ENCODE data around the gene CDK15. TPM values are rescaled to one million over a fixed set of nuclear protein-coding genes. Genes with fewer than 3 reads are reported as not detected.

Gene CDK15
- total RNA-seq, 4 donors from 2014 or later: 0.11 to 0.29 TPM; not detected in 2

GRCh38 chr2:201862843-201863242 is 56.5 kb downstream of the CDK15 start:
- no peaks in the 10 kb centered on the region for H3K27me3 ChIP-seq

DNA sequence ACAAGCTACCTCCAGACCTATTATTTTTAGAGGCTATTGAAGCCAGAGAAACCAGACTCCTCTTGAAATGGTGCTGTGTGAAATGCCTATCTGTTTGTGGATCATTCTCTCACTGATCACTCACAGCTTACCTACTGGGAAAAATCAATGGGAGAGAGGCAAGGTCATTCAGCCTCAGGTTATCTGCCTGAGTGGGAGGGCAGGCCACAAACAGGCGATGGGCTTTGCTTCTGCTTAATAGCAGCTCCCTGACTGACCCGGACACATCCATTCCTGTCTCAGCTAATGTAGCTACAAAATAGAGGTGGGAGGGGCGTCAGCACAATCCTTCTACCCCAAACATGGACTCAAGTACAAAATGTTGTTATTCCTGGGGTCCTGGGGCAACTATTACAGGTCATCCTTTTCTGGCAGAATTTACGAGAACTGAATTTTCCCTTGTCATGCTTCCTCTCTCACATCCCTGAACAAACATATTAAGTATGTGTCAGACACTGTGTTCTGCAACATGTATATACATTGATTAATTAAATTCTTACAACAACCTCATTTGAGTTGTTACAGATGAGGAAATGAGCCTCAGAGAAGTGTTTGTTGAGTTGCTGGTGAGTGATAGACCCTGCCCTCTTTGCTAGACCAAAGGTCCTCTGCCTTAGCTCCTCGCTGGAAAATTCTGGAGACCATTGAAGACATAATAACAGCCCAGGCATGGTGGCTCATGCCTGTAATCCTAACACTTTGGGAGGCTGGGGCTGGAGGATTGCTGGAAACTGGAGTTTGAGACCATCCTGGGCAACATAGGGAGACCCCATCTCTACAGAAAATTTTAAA is 60.5 kb downstream of the CDK15 start:
- H3K4me3 ChIP-seq: no peak overlapping the region
- intact Hi-C loops (cut with DNase I; ENCODE audit: low total_unique reads) (no loop called here), in situ Hi-C loops (cut with MboI; ENCODE audit: low sequenced_read_pairs in 4 of 4) (no loop called here)
- peaks cover 8 to 10% of the 10 kb centered on the region in 2 donors for H3K4me1 ChIP-seq
- no peaks in the 10 kb centered on the region for H3K27me3 ChIP-seq
- ATAC-seq (peak in 1 of 2 donors; percentile 24), DNase-seq (no peak)
- TF ChIP-seq POLR2A (IDR thresholded peaks at IDR 0.05): no peak
- TF ChIP-seq, protein P1, sequence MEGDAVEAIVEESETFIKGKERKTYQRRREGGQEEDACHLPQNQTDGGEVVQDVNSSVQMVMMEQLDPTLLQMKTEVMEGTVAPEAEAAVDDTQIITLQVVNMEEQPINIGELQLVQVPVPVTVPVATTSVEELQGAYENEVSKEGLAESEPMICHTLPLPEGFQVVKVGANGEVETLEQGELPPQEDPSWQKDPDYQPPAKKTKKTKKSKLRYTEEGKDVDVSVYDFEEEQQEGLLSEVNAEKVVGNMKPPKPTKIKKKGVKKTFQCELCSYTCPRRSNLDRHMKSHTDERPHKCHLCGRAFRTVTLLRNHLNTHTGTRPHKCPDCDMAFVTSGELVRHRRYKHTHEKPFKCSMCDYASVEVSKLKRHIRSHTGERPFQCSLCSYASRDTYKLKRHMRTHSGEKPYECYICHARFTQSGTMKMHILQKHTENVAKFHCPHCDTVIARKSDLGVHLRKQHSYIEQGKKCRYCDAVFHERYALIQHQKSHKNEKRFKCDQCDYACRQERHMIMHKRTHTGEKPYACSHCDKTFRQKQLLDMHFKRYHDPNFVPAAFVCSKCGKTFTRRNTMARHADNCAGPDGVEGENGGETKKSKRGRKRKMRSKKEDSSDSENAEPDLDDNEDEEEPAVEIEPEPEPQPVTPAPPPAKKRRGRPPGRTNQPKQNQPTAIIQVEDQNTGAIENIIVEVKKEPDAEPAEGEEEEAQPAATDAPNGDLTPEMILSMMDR (IDR thresholded peaks at IDR 0.05 in 4 of 5, conservative IDR thresholded peaks at IDR 0.05 in 1 of 5): no peak
- H3K27ac ChIP-seq: no peak overlapping the region
- H3K36me3 ChIP-seq: no peaks in the 10 kb centered on the region
- no peaks in the 10 kb centered on the region for H3K9me3 ChIP-seq

More at GRCh38 chr2:201862843-201863242, 56.5 kb downstream of the CDK15 start:
- TF ChIP-seq, protein P1 (IDR thresholded peaks at IDR 0.05 in 4 of 5, conservative IDR thresholded peaks at IDR 0.05 in 1 of 5): no peak
- TF ChIP-seq POLR2A (IDR thresholded peaks at IDR 0.05): no peak
- Histone ChIP-seq H3K4me1 (peaks cover 10 to 13% of the 10 kb centered on the region in 2 donors), H3K4me3 (no peak overlapping the region), H3K36me3 (no peaks in the 10 kb centered on the region), H3K9me3 (no peaks in the 10 kb centered on the region), H3K27ac (no peak overlapping the region)
- DNase-seq (no peak), ATAC-seq (no peak)
- intact Hi-C loops (cut with DNase I; ENCODE audit: low total_unique reads): no loop called here
- in situ Hi-C loops (cut with MboI; ENCODE audit: low sequenced_read_pairs in 4 of 4): loop anchor here in 3 of 4 donors (5.0 kb wide), 2 partner anchors 314 to 319 kb away; no protein-coding TSS in a partner anchor

- Histone ChIP-seq H3K36me3 (no peaks in the 10 kb centered on the region), H3K4me3 (no peak overlapping the region), H3K9me3 (no peaks in the 10 kb centered on the region), H3K4me1 (peaks cover 4 to 15% of the 10 kb centered on the region in 2 donors), H3K27ac (no peak overlapping the region), H3K27me3 (no peaks in the 10 kb centered on the region)
- ATAC-seq (no peak), DNase-seq (no peak)
- intact Hi-C loops (cut with DNase I; ENCODE audit: low total_unique reads) (loop anchor here (5.0 kb wide), 1 partner anchor 81 kb away; no protein-coding TSS in a partner anchor), in situ Hi-C loops (cut with MboI; ENCODE audit: low sequenced_read_pairs in 4 of 4) (no loop called here)
- no peak for TF ChIP-seq POLR2A (IDR thresholded peaks at IDR 0.05)
- TF ChIP-seq, protein P1 (IDR thresholded peaks at IDR 0.05 in 4 of 5, conservative IDR thresholded peaks at IDR 0.05 in 1 of 5): no peak
Measured at GRCh38 chr2:201871471-201871870, 65.1 kb downstream of the CDK15 start.

DNA sequence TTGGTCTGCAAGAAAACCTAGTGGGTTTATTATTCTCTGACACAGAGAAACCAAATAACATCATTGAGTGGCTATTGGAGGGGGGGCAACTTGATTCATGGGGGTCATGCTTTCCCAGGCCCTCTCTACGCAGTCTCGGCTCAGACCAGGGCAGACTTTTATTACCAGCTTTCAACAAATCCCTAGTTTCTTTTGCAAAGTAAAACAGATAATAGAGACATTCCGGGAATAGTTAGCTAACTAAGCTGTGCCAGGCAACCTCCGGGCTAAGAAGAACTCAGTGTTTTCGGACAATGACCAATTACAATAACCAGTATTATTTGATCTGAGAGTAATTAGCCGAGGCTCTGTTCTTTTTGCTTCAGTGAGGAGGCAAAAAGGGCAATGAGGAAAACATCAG is 66.3 kb downstream of the CDK15 start:
- in situ Hi-C loops (cut with MboI; ENCODE audit: low sequenced_read_pairs in 4 of 4) (no loop called here), intact Hi-C loops (cut with DNase I; ENCODE audit: low total_unique reads) (loop anchor here (5.0 kb wide), 1 partner anchor 80 kb away; no protein-coding TSS in a partner anchor)
- no peak for TF ChIP-seq POLR2A (IDR thresholded peaks at IDR 0.05)
- TF ChIP-seq, protein P1 (IDR thresholded peaks at IDR 0.05 in 4 of 5, conservative IDR thresholded peaks at IDR 0.05 in 1 of 5): no peak
- no peak overlapping the region for H3K27ac ChIP-seq
- DNase-seq: no peak
- no peak for ATAC-seq
- peaks cover 0 to 7% of the 10 kb centered on the region in 2 donors for H3K4me1 ChIP-seq
- no peaks in the 10 kb centered on the region for H3K36me3 ChIP-seq
- no peaks in the 10 kb centered on the region for H3K9me3 ChIP-seq
- H3K27me3 ChIP-seq: no peaks in the 10 kb centered on the region
- no peak overlapping the region for H3K4me3 ChIP-seq

Measured in gastrocnemius medialis (tissue), 4 donors.